SKM-1 treated with dmso at 0.1 percent for 144 hours (cell line): Measurements from ENCODE around the gene FTCD.
A peak's percentile ranks its signal among the peaks of the same experiment; 100 is the strongest.

ENCODE experiments used
- DNase-seq: peaks from one replicate; lab custom pipeline; 2025; ENCODE audit not compliant: unreplicated experiment; lab: John Stamatoyannopoulos, UW

The FTCD gene

GRCh38 chr21:46154155-46154954, 1.0 kb downstream of the FTCD start:
- DNase-seq, result no peak

- DNase-seq, result peak; percentile 28
These were observed 1.9 kb downstream of the FTCD start for GRCh38 chr21:46153247-46154154.

DNA sequence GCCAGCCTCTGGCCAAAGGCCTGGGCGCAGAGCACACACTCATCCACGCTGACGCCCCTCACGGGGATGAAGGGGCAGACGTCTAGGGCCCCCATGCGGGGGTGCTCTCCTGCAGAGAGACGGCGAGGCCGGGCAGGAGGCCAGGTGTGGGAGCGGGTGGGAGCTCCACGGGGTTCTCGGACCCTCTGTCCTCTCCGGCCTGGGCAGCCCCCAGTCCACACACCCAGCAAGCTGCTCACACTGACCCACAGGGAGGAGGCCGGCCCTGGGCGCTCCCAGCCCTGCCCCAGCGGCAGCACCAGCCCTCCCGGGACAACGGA, 2.5 kb downstream of the FTCD start:
- DNase-seq, result no peak

- DNase-seq, result no peak
These were observed 3.1 kb downstream of the FTCD start for GRCh38 chr21:46151989-46152926.

DNA sequence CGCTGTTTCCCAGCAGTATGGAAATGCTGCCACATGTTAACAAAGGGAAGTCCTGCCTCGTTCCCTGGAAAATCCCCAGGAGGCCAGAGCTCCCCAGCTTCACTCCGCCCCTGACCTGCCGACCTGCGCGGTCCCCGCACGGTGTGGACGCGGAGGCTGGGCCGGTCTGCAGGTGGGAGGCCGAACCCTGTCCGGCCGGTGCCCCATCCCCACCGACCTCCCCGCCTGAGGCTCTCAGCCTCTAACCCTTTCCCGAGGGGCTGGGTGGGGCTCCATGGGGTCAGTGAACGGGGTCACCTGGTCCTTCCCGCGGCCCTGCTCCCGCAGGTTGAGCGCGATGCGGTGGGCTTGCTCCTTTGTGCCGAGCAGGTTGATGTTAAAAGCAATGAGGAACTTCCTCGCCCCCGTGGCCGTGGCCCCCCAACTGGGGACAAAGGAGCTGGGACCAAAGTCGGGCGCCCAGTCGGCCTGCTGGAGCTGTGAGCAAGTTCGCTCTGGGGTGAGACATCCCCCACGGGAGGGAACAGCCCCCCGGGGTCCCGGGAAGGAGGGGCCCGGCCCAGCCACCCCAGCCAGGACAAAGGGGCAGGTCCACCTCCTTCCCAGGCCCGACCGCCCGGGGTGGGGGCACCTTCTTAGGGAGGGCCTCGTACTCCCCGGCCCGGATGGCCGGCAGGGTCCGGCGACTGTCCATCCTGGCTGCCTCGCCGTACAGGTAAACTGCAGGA, 4.0 kb downstream of the FTCD start:
- no peak for DNase-seq

GRCh38 chr21:46150491-46151121, 4.8 kb downstream of the FTCD start:
- no peak for DNase-seq

DNA sequence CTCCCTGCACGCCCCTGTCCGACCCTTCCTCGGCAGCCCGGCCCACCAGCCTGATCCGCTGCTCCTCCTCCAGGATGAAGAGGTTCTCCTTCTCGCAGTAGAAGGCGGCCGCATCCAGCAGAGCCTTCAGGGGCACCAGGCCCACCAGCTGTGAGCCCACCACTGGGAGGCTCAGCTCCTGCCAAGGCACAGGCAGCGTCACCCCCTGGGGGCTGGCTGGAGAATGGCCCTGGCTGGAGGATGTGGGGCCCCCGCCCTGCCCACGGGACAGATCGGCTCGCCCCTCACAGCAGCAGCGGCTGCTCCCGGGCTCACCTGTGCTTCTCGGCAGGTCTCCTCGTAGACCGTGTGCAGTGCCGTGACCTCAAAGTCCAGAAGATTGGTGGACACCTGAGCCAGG, 5.3 kb downstream of the FTCD start:
- no peak for DNase-seq

DNA sequence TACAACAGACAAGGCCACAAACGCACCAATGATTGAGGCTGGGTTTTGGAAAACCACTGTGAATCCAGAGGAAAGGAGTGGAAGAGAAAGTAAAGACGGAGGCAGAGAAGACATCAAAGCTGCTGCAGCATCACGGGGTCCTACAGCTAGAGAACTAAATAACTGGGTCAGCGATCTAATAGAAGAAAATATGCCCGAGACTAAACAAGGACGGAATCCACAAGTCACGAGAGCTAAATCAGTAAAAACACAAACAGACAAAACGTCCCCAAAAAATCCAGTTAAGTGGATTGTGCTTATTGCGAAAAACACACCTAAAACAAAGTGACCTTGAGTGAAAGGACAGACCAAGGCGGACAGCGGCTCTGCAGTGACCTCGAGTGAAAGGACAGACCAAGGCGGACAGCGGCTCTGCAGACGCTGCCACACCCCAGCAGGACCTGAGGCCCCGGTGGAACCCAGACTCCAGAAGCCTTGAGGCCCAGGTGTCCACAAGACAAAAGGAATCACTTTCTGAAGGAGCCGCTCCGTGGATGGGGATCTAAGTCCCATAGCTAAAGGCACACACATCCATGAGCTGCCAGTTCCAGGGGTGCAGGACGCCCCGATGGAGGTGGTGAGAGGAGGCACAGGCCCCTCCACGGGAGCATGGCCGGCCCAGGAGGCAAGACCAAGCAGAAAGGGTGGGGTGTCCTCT, 6.0 kb downstream of the FTCD start:
- no peak for DNase-seq

- DNase-seq, result no peak
These were observed 7.3 kb downstream of the FTCD start for GRCh38 chr21:46148106-46148505.

DNA sequence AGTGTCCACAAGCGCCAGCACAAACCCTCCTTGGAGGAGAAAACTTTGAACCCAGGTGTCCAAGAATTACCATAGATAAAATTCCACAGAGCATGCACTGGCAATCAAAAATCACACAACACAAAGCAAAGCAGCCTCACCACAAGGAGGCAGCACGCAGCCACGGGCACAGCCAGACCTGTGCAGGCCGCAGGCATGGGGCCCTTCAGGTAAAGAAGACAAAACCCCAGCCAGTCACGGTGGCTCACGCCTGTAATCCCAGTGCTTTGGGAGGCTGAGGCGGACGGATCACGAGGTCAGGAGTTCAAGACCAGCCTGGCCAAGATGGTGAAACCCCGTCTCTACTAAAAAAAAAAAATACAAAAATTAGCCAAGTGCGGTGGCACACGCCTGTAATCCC, 8.0 kb downstream of the FTCD start:
- DNase-seq, result peak; percentile 10

DNA sequence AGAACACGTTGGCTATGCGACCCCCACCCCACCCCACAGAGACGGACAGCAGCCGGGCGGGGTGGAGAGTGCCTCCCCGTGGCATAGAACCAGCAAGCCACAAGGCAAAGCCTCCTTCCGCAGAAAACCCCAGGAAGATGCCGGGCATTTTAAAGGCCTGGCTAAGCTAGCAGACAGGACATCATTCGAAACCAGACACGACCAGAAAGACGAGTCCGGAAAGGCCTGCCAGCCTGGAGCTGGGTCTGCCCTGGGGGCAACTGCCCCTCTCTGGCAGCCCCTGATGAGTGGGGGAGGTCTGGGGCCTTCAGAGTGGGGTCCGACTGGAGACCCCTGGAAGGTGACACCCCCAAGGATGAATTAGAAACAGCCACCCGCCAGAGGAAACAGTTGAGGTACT, 8.5 kb downstream of the FTCD start:
- no peak for DNase-seq

DNA sequence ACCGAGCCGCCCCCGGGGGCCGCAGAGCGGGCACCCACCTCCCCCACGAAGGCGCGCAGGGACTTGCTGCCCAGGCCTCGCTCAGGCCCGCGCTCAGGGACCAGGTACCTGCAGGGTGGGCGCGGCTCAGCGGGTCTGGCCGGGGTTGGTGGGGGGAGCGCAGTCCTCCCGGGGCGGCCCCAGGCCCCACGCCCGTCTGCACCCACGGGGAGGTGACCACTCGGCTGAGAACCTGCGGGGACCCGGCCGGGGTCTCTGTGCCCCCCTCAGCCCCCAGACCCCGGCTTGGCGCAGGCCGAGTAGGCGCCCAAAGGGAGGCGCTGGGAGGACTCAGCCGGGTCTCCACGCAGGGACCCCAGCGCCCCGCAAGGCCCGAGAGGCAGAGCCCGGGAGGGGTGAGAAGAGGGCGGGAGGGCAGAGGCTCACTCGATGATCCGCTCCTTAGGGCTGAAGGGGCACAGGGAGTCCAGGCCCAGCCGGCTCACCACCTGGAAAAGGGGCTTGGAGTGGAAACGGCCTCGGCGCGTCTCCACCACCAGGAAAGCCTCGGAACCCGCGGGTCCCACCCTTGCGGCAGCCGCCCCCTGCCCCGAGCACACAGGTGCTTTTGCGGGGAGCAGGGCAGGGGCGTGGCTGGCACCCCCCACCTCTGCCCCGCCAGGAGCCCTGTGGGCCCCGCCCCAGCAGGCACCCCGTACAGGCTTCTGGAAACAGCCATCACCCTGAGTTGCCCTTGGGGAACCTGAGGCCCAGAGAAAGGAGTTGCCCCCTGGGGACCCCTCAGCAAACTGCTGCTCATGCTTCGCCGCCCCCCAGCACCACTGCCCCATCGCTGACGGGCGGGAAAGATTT, 9.3 kb downstream of the FTCD start:
- DNase-seq, result no peak

- DNase-seq, result no peak
These were observed 10.1 kb downstream of the FTCD start for GRCh38 chr21:46145159-46145839.

DNA sequence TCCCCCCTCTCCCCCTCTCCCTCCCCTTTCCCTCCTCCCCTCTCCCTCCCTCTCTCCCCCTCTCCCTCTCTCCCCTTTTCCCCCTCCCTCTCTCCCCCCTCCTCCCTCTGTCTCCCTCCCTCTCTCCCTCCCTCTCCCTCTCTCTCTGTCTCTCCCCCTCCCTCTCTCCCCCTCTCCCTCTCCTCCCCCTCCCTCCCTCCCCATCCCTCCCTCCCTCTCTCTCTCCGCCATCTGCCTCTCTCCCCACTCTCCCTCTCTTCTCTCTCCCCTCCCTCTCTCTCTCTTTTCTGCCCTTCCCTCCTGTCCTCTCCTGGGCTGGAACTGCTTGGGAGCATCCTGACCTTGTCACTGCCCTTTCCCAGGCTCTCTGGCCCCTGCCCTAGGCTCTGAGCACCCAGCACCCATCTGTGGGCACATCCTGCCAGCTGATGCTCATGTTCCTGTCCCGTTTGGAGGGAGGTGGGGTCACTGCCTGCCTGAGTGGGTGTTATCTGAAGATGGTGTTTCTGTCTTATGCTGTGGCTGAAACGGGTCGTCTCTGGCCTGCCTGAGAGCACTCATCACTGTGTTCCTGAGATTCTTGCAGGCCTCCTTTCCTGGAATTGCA, 10.8 kb downstream of the FTCD start:
- no peak for DNase-seq

- DNase-seq, result no peak
These were observed 12.6 kb downstream of the FTCD start for GRCh38 chr21:46142582-46143473.

GRCh38 chr21:46141767-46142581, 13.4 kb downstream of the FTCD start:
- DNase-seq, result no peak
